Sigmoid colon (tissue), 4 donors: Measurements from ENCODE around the gene AVPI1.
"Not testable (repeated sequence)": the region's sequence is repeated elsewhere in the genome, so short reads cannot be mapped to it uniquely, and the experiment has no call there.

Source experiments
- CTCF ChIP-seq, 4 experiments: fragments of 450-650 bp in 3 of 4; fragments of 200-600 bp in 1 of 4; IDR thresholded peaks; one replicate each; pipeline ENCODE4 v1.5.1; 2016 to 2019; ENCODE audit warnings: antibody characterized with exemption in 4 of 4, mild to moderate bottlenecking in 3 of 4, moderate library complexity in 2 of 4
- EP300 ChIP-seq, 4 donors: sonication (generic); formaldehyde crosslinking; IDR thresholded peaks; one replicate each; pipeline ENCODE4 v1.6.1; 2017; ENCODE audit warnings: antibody characterized with exemption in 4 of 4
- POLR2A ChIP-seq, 2 donors: fragments of 450-650 bp; IDR thresholded peaks; one replicate each; pipeline ENCODE4 v1.6.1; 2016; ENCODE audit warnings: antibody characterized with exemption in 2 of 2, mild to moderate bottlenecking in 2 of 2, moderate library complexity in 2 of 2
- POLR2AphosphoS5 ChIP-seq, 4 donors: sonication (generic); formaldehyde crosslinking; IDR thresholded peaks; one replicate each; pipeline ENCODE4 v1.6.1; 2017; ENCODE audit warnings: antibody characterized with exemption in 4 of 4

GRCh38 chr10:97642471-97643159, 44.4 kb downstream of the AVPI1 start:
- TF ChIP-seq POLR2A, CTCF, POLR2AphosphoS5, EP300 (IDR thresholded peaks at IDR 0.05): not testable (repeated sequence)
